Measurements from ENCODE around the gene PPP1R1C. TPM values are rescaled to one million over a fixed set of nuclear protein-coding genes. Genes with fewer than 3 reads are reported as not detected.

Gene PPP1R1C
- total and polyA plus RNA-seq, 2 of the 13 experiments (the other 11 are each of a cell fraction or from before 2014, with no cell fraction given), result 1.5 to 3.5 TPM

DNA sequence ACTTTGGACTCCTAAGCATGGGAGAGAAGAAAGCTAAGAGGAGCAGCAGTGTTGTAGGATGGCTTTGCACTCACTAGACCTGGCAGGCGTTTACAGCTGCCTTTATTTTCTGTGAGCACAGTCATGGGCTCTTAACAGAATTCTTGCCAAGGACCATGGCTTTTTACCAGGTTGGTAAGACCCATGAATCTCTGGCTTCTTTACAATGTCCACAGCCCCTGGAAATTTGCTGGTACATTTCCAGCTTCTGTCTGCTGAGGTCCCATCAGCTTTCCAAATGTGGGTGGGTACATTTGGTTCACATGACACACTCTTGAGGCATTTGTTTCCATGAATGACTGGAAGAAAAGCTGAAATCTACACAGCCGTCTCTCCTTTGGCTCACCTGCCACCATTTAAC is 162.7 kb downstream of the PPP1R1C start (continued):
- TF ChIP-seq, protein P1, sequence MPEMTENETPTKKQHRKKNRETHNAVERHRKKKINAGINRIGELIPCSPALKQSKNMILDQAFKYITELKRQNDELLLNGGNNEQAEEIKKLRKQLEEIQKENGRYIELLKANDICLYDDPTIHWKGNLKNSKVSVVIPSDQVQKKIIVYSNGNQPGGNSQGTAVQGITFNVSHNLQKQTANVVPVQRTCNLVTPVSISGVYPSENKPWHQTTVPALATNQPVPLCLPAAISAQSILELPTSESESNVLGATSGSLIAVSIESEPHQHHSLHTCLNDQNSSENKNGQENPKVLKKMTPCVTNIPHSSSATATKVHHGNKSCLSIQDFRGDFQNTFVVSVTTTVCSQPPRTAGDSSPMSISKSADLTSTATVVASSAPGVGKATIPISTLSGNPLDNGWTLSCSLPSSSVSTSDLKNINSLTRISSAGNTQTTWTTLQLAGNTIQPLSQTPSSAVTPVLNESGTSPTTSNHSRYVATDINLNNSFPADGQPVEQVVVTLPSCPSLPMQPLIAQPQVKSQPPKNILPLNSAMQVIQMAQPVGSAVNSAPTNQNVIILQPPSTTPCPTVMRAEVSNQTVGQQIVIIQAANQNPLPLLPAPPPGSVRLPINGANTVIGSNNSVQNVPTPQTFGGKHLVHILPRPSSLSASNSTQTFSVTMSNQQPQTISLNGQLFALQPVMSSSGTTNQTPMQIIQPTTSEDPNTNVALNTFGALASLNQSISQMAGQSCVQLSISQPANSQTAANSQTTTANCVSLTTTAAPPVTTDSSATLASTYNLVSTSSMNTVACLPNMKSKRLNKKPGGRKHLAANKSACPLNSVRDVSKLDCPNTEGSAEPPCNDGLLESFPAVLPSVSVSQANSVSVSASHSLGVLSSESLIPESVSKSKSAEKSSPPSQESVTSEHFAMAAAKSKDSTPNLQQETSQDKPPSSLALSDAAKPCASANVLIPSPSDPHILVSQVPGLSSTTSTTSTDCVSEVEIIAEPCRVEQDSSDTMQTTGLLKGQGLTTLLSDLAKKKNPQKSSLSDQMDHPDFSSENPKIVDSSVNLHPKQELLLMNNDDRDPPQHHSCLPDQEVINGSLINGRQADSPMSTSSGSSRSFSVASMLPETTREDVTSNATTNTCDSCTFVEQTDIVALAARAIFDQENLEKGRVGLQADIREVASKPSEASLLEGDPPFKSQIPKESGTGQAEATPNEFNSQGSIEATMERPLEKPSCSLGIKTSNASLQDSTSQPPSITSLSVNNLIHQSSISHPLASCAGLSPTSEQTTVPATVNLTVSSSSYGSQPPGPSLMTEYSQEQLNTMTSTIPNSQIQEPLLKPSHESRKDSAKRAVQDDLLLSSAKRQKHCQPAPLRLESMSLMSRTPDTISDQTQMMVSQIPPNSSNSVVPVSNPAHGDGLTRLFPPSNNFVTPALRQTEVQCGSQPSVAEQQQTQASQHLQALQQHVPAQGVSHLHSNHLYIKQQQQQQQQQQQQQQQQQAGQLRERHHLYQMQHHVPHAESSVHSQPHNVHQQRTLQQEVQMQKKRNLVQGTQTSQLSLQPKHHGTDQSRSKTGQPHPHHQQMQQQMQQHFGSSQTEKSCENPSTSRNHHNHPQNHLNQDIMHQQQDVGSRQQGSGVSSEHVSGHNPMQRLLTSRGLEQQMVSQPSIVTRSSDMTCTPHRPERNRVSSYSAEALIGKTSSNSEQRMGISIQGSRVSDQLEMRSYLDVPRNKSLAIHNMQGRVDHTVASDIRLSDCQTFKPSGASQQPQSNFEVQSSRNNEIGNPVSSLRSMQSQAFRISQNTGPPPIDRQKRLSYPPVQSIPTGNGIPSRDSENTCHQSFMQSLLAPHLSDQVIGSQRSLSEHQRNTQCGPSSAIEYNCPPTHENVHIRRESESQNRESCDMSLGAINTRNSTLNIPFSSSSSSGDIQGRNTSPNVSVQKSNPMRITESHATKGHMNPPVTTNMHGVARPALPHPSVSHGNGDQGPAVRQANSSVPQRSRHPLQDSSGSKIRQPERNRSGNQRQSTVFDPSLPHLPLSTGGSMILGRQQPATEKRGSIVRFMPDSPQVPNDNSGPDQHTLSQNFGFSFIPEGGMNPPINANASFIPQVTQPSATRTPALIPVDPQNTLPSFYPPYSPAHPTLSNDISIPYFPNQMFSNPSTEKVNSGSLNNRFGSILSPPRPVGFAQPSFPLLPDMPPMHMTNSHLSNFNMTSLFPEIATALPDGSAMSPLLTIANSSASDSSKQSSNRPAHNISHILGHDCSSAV (CRISPR knock-in tag; IDR thresholded peaks at IDR 0.05; ENCODE audit: borderline replicate concordance), result no peak
- TF ChIP-seq, protein P2, sequence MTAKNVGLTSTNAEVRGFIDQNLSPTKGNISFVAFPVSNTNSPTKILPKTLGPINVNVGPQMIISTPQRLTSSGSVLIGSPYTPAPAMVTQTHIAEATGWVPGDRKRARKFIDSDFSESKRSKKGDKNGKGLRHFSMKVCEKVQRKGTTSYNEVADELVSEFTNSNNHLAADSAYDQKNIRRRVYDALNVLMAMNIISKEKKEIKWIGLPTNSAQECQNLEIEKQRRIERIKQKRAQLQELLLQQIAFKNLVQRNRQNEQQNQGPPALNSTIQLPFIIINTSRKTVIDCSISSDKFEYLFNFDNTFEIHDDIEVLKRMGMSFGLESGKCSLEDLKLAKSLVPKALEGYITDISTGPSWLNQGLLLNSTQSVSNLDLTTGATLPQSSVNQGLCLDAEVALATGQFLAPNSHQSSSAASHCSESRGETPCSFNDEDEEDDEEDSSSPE (CRISPR knock-in tag; IDR thresholded peaks at IDR 0.05), result no peak
- TF ChIP-seq, protein P3, sequence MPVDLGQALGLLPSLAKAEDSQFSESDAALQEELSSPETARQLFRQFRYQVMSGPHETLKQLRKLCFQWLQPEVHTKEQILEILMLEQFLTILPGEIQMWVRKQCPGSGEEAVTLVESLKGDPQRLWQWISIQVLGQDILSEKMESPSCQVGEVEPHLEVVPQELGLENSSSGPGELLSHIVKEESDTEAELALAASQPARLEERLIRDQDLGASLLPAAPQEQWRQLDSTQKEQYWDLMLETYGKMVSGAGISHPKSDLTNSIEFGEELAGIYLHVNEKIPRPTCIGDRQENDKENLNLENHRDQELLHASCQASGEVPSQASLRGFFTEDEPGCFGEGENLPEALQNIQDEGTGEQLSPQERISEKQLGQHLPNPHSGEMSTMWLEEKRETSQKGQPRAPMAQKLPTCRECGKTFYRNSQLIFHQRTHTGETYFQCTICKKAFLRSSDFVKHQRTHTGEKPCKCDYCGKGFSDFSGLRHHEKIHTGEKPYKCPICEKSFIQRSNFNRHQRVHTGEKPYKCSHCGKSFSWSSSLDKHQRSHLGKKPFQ (CRISPR knock-in tag; IDR thresholded peaks at IDR 0.05; ENCODE audit: insufficient replicate concordance), result no peak
- TF ChIP-seq SNAPC2 (CRISPR knock-in tag; IDR thresholded peaks at IDR 0.05), result no peak
- TF ChIP-seq MLX (CRISPR knock-in tag; IDR thresholded peaks at IDR 0.05), result no peak
- no peak for TF ChIP-seq SETDB1 (CRISPR knock-in tag; IDR thresholded peaks at IDR 0.05; ENCODE audit: borderline replicate concordance)
- TF ChIP-seq ISX (CRISPR knock-in tag; conservative IDR thresholded peaks at IDR 0.05), result no peak
- no peak for TF ChIP-seq MYNN (CRISPR knock-in tag; IDR thresholded peaks at IDR 0.05; ENCODE audit: low read depth)
- TF ChIP-seq MEIS1 (CRISPR knock-in tag; IDR thresholded peaks at IDR 0.05; ENCODE audit: borderline replicate concordance), result no peak
- no peak for TF ChIP-seq ZNF138 (CRISPR knock-in tag; IDR thresholded peaks at IDR 0.05; ENCODE audit: low read depth)
- TF ChIP-seq HNRNPLL (IDR thresholded peaks at IDR 0.05; ENCODE audit: low read depth, low read length, poor library complexity, severe bottlenecking), result no peak
